GM03348 (cell line): ENCODE measurements around the gene ATP6AP2.

ENCODE experiments used
- DNase-seq: peaks from one replicate; pipeline ENCODE4 v3.0.0; 2012; ENCODE audit warnings: low spot score

ATP6AP2 gene

DNA sequence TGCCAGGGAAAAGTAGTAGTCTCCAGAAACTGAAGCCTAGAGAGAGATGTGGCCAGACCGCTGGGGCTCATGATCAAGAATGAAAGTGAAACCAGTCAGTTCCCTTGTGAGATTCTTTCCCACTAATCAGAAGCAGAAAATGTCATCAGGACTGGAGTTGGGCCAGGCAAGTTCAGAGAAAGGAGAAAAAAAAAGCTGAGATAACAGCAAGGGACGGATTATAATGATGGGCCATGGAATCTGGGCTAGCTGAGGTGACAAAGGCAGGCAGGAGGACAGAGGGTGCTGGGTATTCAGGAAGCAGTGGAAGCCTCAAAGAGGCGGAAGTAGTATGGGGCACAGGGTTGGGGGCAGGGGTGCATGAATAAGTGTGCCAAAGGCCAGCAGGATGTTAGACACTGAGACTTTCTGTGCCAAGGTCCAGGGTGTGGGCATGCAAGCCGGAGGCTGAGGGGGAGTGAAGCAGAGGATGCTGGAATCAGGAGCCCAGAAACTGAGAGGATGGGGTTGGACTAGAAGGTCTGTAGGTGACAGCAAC is 64.1 kb downstream of the ATP6AP2 start:
- DNase-seq = peak; percentile 52

- peak; percentile 37 for DNase-seq
Observed at GRCh38 chrX:40646489-40647306, 65.9 kb downstream of the ATP6AP2 start.

DNA sequence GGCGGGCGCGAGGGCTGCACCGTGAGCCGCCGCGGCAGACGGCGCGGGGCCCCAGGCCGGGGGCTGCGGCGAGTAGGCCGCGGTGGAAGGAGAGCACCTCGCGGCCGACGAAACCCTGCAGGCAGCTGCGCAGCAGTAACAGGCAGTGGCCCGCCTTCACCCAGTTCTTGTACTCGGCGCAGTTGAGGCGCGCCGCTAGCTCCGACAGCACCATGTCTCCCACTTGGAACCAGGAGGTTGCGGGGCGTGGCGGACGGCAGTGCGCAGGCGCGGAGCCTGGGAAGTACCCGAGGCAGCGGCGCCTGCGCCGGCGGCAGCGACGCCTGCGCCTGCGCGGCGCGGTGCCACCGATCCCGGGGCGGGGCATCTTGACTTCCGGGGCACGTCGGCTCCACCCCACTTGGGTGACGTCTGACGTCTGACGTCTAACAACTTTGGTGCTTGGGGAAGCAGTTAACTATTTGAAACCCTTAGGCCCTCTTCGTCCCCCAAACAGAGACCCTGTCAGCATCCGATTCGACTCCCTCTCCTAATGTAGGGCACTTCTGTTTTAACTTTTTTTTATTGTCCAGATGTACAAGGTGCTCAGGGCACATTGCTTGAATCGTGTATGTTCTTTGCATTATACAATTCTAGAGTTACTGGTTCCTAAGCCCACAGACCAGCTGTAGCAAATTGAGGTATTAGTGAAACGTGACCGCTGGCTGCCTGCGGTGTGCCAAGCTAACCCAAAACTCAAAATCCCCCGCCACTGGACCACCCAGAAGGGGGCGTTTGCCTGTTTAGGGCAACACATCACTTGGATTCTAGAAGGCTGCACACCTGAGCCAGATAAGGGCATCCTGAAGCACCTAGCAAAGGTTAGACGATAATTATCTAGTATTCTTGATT is 66.8 kb downstream of the ATP6AP2 start, which contains the start of gene CXorf38:
Gene CXorf38, minus strand, starts transcription at position 255 of the 891 bp plus-strand sequence. Its CDS starts 41 bp downstream, at position 214.
- DNase-seq = peak; percentile 96

DNA sequence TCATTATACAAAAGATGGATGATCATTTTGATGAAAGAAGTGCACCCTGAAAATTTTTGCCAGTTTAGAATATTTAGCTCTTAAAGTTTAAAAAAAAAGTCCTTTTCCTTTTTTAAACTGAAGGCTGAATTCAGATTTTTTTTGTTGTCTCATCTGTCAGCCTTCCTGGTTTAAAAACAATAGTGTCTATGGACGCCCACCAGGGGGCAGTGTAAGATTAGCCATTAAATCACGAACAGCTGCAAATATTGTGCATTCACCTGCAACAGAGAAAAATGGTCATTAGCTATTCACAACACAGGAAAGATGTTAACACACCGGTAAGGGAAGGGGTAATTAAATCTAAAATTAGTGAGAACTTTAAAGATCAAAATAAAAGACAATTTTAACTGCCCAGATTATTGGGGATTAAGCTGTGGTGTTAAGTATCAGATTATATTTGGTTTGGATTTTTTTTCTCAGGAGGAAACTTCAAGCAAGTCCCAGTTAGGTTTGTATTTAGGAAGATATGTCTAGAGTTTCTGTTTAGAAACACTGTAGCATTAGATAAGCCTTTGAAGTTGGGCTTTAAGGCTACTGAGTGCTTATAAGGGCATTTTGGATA is 71.0 kb downstream of the ATP6AP2 start:
- DNase-seq = peak; percentile 25

- no peak for DNase-seq
Observed at GRCh38 chrX:40652664-40653063, 71.9 kb downstream of the ATP6AP2 start.

GRCh38 chrX:40653535-40653934 is 72.8 kb downstream of the ATP6AP2 start:
- DNase-seq = no peak
